Measurements from ENCODE around the gene PTBP3.

Gene PTBP3

DNA sequence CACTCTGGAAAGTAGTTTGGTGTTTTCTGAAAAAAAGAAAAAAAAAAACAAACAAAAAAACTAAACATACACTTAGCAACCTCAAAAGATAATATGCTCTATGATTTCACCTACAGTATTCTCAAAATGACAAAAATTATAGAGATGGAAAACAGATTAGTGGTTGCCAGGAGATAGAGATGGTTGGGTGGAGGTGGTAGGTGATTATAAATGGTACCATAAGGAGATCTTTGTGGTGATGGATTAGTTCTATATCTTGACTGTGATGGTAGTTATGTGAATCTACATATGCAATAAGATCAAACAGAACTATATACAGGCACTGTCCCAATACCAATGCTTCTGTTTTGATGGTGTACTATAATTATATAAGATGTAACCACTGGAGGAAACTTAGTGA is 32.0 kb downstream of the PTBP3 start:
- no peaks in the 10 kb centered on the region for H4K20me1 ChIP-seq (ENCODE audit: insufficient read depth, low read length)

DNA sequence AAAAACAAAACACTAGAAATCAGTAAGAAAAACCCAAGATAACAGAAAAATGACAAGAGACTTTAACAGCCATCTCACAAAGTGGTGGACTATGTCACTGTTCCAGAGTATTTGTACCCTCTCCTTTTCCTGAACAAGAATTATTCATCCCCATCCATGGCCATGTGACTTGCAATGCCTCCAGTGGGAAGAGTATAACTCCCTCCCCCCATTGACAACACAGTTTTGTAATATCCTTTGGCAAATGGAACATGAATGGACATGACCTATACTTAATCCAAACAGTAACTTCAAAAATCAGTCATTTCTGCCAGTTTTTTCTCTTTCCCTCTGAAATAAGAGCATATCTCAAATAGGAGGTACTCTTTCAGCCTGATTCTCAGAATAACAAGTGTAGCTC is 33.9 kb downstream of the PTBP3 start:
- H3K79me2 ChIP-seq (ENCODE audit: low read length), result peaks cover 37% of the 10 kb centered on the region
- no peak overlapping the region for H3K4me3 ChIP-seq (ENCODE audit: low read length)
- no peak overlapping the region for H3K4me2 ChIP-seq (ENCODE audit: low read depth, low read length)

More for the DNA sequence above, 32.0 kb downstream of the PTBP3 start:
- no peak overlapping the region for H3K9ac ChIP-seq (ENCODE audit: low read length)
- H3K36me3 ChIP-seq (replicated peaks; ENCODE audit: insufficient read depth, low read length), result no peaks in the 10 kb centered on the region
- no peak overlapping the region for H3K4me3 ChIP-seq (ENCODE audit: low read length)
- no peaks in the 10 kb centered on the region for H3K9me3 ChIP-seq (replicated peaks; ENCODE audit: insufficient read depth, low read length)
- H3K9me2 ChIP-seq (replicated peaks; ENCODE audit: insufficient read depth, low read length), result no peaks in the 10 kb centered on the region
- TF ChIP-seq EZH2 (optimal IDR thresholded peaks at IDR 0.05; ENCODE audit: low read depth, low read length), result no peak
- TF ChIP-seq, protein P1, sequence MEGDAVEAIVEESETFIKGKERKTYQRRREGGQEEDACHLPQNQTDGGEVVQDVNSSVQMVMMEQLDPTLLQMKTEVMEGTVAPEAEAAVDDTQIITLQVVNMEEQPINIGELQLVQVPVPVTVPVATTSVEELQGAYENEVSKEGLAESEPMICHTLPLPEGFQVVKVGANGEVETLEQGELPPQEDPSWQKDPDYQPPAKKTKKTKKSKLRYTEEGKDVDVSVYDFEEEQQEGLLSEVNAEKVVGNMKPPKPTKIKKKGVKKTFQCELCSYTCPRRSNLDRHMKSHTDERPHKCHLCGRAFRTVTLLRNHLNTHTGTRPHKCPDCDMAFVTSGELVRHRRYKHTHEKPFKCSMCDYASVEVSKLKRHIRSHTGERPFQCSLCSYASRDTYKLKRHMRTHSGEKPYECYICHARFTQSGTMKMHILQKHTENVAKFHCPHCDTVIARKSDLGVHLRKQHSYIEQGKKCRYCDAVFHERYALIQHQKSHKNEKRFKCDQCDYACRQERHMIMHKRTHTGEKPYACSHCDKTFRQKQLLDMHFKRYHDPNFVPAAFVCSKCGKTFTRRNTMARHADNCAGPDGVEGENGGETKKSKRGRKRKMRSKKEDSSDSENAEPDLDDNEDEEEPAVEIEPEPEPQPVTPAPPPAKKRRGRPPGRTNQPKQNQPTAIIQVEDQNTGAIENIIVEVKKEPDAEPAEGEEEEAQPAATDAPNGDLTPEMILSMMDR (IDR thresholded peaks at IDR 0.05; ENCODE audit: low read length), result no peak
- TF ChIP-seq EZH2phosphoT487 (IDR thresholded peaks at IDR 0.05; ENCODE audit: low read length), result no peak
- H3K27me3 ChIP-seq (replicated peaks; ENCODE audit: insufficient read depth, low read length), result no peaks in the 10 kb centered on the region
- H3F3A ChIP-seq (ENCODE audit: insufficient read depth, low read length), result no peaks in the 10 kb centered on the region
- no peak overlapping the region for H3K27ac ChIP-seq (ENCODE audit: low read length)
- no peak overlapping the region for H2AFZ ChIP-seq (ENCODE audit: low read length)
- DNase-seq, result no peak
- H3K4me2 ChIP-seq (ENCODE audit: low read depth, low read length), result no peak overlapping the region
- no peaks in the 10 kb centered on the region for H3K4me1 ChIP-seq (ENCODE audit: low read length)
- peaks cover 43% of the 10 kb centered on the region for H3K79me2 ChIP-seq (ENCODE audit: low read length)

DNA sequence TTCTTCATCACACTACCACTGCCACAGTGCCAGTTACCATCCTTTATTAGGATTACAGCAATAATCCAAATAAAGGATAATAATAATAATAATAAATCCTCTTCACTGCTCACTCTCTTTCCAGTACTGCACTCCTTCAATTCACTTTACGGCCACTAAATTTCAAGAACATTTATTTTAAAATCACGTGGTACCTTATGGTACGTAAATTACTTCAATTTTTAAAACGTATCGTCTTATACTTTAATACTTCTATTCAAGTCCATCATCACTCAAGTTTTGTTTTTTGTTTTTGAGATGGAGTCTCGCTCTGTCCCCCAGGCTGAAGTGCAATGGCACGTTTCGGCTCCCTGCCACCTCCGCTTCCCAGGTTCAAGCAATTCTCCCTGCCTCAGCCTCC is 36.5 kb downstream of the PTBP3 start:
- Histone ChIP-seq H3K4me1 (ENCODE audit: low read length) (no peaks in the 10 kb centered on the region), H2AFZ (ENCODE audit: low read length) (no peak overlapping the region), H3K36me3 (replicated peaks; ENCODE audit: insufficient read depth, low read length) (no peaks in the 10 kb centered on the region; the same call in 1 of the 2 replicates), H3K9ac (ENCODE audit: low read length) (no peak overlapping the region), H3K4me3 (ENCODE audit: low read length) (no peak overlapping the region), H3K9me2 (replicated peaks; ENCODE audit: insufficient read depth, low read length) (no peaks in the 10 kb centered on the region), H3K4me2 (ENCODE audit: low read depth, low read length) (no peak overlapping the region), H4K20me1 (ENCODE audit: insufficient read depth, low read length) (no peaks in the 10 kb centered on the region), H3K27me3 (replicated peaks; ENCODE audit: insufficient read depth, low read length) (no peaks in the 10 kb centered on the region), H3K79me2 (ENCODE audit: low read length) (peaks cover 34% of the 10 kb centered on the region), H3F3A (ENCODE audit: insufficient read depth, low read length) (no peaks in the 10 kb centered on the region), H3K9me3 (replicated peaks; ENCODE audit: insufficient read depth, low read length) (no peaks in the 10 kb centered on the region), H3K27ac (ENCODE audit: low read length) (no peak overlapping the region)
- TF ChIP-seq EZH2 (optimal IDR thresholded peaks at IDR 0.05; ENCODE audit: low read depth, low read length), result no peak
- no peak for TF ChIP-seq EZH2phosphoT487 (IDR thresholded peaks at IDR 0.05; ENCODE audit: low read length)
- TF ChIP-seq, protein P1 (IDR thresholded peaks at IDR 0.05; ENCODE audit: low read length), result no peak
- DNase-seq, result no peak

More for the DNA sequence above, 33.9 kb downstream of the PTBP3 start:
- H3K9ac ChIP-seq (ENCODE audit: low read length), result no peak overlapping the region
- H3K27me3 ChIP-seq (replicated peaks; ENCODE audit: insufficient read depth, low read length), result no peaks in the 10 kb centered on the region
- no peaks in the 10 kb centered on the region for H3K9me3 ChIP-seq (replicated peaks; ENCODE audit: insufficient read depth, low read length)
- no peaks in the 10 kb centered on the region for H4K20me1 ChIP-seq (ENCODE audit: insufficient read depth, low read length)
- H3K9me2 ChIP-seq (replicated peaks; ENCODE audit: insufficient read depth, low read length), result no peaks in the 10 kb centered on the region
- H2AFZ ChIP-seq (ENCODE audit: low read length), result no peak overlapping the region
- H3K4me1 ChIP-seq (ENCODE audit: low read length), result no peaks in the 10 kb centered on the region
- H3F3A ChIP-seq (ENCODE audit: insufficient read depth, low read length), result no peaks in the 10 kb centered on the region
- TF ChIP-seq EZH2phosphoT487 (IDR thresholded peaks at IDR 0.05; ENCODE audit: low read length) (no peak), EZH2 (optimal IDR thresholded peaks at IDR 0.05; ENCODE audit: low read depth, low read length) (no peak)
- TF ChIP-seq, protein P1 (IDR thresholded peaks at IDR 0.05; ENCODE audit: low read length), result no peak
- DNase-seq, result no peak
- no peaks in the 10 kb centered on the region; the same call in 1 of the 2 replicates for H3K36me3 ChIP-seq (replicated peaks; ENCODE audit: insufficient read depth, low read length)
- H3K27ac ChIP-seq (ENCODE audit: low read length), result no peak overlapping the region

All from MM.1S (cell line).